Epithelial cell of prostate (primary cell): ENCODE results near the gene TMEM74B.
A peak's percentile ranks its signal among the peaks of the same experiment; 100 is the strongest.
"Not testable (repeated sequence)": the region's sequence is repeated elsewhere in the genome, so short reads cannot be mapped to it uniquely, and the experiment has no call there.

Source experiments
- DNase-seq: peaks from one replicate; pipeline ENCODE4 v3.0.0-alpha.2; 2011; ENCODE audit warnings: low read depth, low spot score
- H3K27ac ChIP-seq: fragments of 450-650 bp; 2 replicates; pipeline ENCODE4 v1.5.1; 2017; ENCODE audit warnings: mild to moderate bottlenecking

TMEM74B gene

DNA sequence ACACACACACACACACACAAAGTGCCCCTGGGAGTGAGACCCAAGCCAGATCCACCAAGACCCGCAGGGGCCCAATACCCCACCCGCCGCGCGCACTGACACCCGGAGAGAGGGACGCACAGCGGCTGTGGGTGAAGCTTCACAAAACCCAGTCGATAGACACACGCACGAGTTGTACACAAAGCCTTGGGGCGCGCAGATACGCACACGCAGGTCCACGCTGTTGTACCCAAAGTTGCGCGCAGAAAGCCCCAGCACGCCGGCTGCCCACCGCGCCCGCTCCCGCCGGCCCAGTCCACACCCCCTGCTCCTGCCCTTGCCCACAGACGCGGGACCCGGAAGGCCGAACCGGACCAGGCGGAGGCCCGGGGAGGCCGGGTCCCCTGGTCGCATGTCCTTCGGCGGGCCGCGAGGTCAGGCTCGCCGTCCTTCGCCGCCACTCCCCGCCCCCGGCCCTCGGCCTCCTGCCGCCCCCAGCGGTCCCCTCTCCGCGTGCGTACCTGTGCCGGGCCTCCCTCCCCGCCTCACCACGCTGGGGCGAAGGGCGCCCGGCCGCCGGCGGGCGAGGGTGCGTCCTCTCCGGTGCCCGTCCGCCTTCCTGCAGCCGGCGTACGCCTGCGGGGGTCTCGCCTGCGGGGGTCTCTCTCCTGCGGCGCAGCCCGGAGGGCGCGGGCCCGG lies at the start of gene TMEM74B:
Gene TMEM74B (minus strand): TSS at position 344 of the 678 bp plus-strand sequence. CDS start 1,180 bp downstream, outside the sequence.
- DNase-seq: no peak
- H3K27ac ChIP-seq: no peak within 1 kb of the TSS

DNA sequence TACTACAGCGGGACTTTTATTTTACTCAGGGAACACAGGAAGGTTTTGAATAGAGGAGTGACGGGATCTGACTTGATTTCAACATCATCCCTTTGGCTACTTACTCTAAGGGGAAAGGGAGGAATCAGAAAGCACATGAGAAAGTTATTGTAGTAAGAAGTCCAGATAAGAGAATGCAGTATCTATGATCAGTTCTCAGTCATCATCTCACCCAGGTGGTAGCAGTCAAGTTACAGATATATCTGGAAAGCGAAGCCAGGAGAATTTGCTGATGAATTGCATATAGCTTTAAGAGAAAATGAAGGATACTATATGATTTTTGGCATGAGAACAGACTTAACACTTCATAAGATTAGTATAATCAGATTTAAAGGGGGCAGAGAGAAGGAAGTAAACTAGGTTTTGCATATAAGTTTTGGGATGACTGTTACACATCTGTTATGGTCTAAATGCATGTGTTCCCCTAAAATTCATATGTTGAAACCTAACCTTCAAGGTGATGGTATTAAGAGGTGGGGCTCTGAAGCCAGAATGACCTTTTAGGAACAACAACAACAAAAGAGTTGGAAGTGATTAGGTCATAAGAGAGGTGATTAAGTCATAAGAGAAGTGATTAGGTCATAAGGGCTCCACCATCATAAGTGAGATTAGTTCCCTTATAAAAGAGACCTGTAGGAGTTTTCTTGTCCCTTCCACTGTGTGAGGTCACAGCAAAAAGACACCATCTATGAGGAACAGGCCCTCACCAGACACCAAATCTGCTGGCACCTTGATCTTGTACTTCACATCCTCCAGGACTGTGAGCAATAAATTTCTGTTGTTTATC lies 47.7 kb upstream of the TMEM74B start:
- H3K27ac ChIP-seq: no peak overlapping the region
- DNase-seq: no peak

DNA sequence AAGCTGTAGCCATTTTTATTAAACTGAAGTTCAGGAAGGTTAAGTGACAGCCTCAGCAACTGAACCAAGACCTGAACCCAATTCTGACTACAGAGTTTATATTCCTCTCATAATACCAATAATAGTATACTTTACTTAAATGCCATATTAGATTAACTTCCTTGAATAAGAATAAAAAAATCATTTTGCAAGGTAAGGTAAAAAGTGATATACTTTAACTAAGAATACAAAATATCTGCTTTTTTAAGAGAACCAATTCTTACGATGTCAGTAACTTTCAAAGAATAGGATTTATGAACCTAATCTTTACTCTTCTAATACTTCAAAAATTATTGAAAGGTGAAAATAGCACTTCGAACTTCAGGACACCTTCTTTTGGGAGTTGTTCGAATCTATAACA lies 44.8 kb upstream of the TMEM74B start:
- H3K27ac ChIP-seq: no peak overlapping the region
- DNase-seq: no peak

DNA sequence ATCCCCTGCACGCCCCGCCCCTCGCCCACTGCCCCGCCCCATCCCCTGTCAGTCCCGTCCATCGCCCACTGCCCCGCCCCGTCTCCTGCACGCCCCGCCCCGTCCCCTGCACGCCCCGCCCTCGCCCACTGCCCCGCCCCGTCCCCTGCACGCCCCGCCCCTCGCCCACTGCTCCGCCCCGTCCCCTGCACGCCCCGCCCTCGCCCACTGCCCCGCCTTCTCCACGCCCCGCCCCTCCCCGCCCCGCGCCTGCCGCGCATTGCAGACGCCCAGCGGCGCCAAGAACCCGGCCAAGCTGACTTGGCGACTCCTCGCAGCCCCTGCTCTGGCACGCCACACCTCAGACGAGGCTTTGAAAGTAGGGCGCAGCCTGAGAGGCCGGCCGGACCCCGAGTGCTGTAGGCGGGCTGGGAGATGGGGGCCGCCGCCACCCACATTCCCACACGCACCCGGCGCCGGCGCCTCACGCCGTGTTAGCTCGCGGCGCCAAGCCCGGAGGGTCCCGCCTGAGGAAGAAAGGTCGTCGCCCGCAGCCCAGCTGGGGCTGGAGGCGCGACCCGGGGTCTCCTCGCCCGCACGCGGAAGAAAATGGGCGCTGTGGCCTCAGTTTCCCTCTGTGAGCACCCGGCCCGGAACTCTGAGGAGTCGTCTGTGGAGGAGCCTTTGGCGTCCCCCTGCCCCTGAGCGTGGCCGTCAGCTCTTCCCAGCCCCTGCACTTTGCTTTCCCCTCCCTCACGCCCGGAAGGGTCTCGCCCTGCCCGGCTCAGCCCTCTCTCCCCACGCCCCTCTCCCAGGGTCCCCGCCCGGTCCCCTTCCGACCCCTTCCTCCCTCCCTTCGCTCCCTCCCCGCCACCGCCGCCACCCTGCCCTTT lies 41.2 kb upstream of the TMEM74B start, which contains the start of gene RAD21L1:
Gene RAD21L1 (plus strand): TSS at position 262 of the 872 bp plus-strand sequence. CDS start 2,410 bp downstream, outside the sequence.
- H3K27ac ChIP-seq: no peak within 1 kb of the TSS
- DNase-seq: peak; percentile 8

DNA sequence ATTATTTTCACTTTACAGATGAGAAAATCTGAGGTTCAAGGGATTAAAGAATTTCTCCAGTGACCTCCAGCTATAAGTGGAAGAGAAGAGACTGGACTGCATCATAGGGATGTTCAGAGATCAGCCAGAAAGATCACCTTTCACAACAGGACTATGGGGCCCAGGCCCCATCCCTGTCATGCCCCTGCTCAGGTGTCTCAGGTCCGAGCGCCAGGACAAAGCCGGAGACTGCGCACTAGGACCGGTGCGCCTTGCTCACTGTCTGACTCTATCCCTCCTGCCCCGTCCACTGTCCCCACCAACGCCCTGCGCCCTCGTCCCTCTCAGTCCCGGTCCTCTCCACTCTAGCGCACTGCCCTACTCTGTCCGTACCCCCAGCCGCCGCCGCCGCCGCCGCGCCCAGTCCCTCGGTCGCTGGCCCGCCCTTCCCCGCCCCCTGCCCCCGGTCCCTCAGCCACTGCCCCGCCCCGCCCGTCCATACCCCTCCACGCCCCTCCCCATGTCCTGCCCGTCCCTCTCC lies 40.5 kb upstream of the TMEM74B start:
- H3K27ac ChIP-seq: no peak overlapping the region
- DNase-seq: no peak

DNA sequence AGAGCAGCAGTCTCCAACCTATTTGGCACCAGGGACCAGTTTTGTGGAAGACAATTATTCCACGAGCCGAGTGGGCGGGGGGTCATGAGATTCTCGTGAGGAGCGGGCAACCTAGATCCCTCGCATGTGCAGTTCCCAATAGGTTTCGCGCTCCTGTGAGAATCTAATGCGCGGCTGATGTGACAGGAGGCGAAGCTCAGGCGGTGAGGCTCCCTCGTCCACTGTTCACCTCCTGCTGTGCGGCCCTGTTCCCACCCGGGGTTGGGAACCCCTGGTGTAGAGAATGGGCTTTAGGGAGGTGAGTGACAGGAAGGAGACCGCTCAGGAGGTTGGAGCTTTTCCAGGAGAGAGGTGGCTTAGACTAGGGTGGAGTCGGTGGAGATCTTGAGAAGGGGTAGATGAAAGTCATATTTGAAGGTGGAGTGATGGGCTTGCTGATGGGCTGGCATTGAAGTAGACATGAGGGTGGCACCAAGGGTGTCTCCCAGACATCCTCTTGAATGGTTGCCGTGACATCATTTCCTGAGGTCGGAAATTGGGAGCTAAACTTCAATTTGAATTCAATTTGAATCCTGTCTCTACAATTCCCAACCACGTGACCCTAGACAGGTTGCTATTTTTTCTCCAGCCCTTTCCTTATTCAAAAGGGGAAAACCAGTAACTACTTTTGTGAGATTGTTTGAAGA lies 39.6 kb upstream of the TMEM74B start:
- no peak for DNase-seq
- H3K27ac ChIP-seq: no peak overlapping the region

DNA sequence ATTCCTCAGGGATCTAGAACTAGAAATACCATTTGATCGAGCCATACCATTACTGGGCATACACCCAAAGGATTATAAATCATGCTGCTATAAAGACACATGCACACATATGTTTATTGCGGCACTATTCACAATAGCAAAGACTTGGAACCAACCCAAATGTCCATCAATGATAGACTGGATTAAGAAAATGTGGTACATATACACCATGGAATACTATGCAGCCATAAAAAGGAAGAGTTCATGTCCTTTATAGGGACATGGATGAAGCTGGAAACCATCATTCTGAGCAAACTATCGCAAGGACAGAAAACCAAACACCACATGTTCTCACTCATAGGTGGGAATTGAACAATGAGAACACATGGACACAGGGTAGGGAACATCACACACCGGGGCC lies 38.0 kb upstream of the TMEM74B start:
- not testable (repeated sequence) for DNase-seq, H3K27ac ChIP-seq

DNA sequence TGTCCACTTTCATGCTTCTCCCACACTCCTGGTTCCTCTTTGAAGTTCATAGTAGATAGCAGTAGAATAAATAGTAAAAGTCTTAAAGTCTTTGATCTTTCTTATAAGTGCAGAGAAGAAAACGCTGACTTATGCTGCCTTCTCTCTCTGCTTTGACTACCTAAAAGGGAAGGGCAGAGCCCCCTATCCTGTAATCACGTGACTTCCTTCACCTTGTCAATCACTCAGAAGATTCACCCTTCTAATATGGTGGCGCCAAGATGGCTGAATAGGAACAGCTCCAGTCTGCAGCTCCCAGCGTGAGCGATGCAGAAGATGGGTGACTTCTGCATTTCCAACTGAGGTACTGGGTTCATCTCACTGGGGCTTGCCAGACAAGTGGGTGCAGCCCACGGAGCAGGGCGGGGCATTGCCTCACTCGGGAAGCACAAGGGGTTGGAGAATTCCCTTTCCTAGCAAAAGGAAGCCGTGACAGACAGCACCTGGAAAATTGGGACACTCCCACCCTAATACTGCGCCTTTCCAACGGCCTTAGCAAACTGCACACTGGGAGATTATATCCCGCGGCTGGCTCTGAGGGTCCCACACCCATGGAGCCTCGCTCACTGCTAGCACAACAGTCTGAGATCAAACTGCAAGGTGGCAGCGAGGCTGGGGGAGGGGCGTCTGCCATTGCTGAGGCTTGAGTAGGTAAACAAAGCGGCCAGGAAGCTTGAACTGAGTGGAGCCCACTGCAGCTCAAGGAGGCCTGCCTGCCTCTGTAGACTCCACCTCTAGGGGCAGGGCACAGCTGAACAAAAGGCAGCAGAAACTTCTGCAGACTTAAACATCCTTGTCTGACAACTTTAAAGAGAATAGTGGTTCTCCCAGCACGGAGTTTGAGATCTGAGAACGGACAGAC lies 32.0 kb upstream of the TMEM74B start:
- not testable (repeated sequence) for H3K27ac ChIP-seq, DNase-seq

DNA sequence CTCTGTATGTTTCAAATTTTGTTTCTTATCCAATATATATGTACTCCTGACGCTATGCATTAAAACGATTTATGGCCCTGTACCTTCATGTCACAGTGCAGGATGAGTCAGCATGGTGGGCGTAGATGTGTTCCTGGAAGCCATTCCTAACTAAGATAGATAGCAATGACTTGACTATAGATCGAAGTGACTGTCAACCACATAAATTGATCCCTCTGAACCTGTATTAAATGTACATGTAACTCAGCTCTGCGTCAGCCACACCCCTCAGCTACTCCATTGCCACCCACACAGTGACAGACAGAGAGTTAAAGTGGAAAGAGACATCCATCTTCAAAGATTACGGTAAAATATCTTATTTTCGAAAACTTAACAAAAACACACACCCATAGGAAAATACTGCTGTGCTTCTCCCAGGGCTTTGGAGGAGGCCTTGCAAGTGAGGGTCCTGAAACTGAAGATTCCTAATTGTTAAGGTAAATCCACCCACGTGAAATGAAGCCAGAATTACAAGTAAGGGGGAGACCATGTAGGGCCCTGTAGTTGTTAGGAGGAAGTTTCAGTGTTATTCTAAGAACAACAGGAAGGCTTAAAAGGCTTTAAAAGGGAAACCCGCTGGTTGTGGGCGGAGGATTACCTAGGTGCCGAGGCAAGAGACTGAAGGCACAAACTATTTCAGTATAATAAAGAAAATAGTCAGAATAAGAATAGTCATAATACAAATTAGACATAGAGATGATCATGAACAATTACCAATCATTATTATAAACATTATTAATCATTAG lies 30.8 kb upstream of the TMEM74B start:
- H3K27ac ChIP-seq: no peak overlapping the region

DNA sequence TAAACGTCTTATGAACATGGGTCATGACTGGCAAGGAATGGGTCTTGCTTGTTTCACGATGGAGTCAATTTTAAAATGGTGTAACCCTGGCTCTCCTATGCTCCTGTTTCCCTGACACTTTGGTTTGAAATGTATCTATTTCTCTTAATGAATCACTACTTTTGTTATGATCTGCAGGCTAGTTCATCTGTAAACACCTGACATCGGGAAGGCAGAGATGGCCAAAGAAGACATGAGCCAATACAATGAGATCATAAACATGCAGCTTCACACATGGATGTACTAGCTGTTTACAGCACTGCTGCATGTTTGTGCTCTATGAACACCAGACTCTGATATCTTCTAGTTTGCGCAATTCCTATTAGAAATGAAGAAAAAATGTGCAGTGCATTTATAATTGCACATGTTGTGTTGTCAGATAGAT lies 30.1 kb upstream of the TMEM74B start:
- no peak overlapping the region for H3K27ac ChIP-seq
- no peak for DNase-seq

More for the DNA sequence above, 30.8 kb upstream of the TMEM74B start:
- DNase-seq: no peak

DNA sequence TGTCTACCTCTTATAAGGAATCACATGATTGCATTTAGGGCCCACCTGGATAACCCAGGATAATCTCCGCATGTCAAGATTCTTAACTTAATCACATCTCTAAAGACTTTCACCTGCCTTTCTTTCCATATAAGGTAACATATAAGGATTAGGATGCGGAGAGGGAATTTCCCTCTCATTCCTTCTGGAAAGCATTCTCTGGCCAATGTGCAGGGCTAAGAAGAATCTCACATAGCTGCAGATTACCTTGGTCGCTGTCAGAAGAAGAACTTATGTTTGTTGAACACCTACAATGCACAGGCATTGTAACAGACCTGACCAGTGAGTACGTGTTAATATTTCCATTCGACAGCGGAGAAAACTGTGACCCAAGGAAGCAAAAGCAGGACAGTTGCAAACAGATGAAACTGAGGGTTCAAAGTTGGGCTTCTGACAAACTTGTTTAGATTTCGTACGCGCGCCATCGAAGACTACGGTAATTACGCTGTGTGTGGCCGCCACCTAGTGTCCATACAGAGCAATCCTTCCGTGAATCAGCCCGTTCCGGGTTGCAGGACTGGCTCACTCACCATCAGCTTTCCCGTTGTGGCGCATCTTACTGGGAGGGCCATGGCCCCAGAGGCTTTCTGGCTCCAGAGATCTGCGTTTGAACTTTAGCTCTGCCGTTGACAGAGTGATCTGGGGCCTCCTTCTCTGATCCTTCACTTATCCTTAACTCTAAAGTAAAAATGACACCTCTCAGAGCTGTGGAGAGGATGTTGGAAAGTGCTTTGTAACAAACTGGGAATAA lies 28.0 kb upstream of the TMEM74B start:
- DNase-seq: peak; percentile 10
- H3K27ac ChIP-seq: no peak overlapping the region

DNA sequence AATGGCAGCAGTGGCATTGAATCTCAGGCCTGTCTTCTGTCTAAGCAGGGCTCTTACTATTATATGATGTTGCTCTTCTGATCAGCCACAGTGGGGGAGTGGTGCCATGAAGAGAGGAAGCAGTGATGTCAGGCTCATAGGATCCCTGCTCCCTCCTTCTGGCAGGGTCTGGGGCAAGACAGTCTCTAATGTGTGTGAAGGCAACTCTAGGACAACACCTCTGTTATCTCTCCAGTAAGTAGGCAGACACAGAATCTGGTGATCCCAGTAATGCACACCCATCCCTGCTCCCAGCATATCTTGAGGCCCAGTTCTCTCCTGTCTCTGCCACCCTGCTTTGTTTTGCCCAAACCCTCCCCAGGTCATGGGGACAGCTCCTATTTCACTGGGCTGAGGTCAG lies 27.2 kb upstream of the TMEM74B start:
- no peak overlapping the region for H3K27ac ChIP-seq
- DNase-seq: no peak

DNA sequence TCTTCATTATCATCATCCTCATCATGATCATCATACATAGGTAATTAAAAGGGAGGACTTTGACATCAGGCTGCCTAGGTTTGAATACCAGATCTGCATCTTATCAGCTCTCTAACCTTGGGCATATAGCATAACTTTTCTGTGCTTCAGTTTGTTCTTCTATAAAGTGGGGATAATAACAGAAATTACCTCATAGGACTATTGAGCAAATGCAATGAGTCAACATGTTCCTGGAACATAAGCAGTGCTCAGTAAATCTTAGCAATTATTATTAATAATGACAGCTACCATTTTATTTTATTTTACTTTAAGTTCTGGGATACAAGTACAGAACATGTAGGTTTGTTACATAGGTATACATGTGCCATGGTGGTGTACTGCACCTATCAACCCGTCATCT lies 25.7 kb upstream of the TMEM74B start:
- H3K27ac ChIP-seq: no peak overlapping the region
- DNase-seq: no peak

DNA sequence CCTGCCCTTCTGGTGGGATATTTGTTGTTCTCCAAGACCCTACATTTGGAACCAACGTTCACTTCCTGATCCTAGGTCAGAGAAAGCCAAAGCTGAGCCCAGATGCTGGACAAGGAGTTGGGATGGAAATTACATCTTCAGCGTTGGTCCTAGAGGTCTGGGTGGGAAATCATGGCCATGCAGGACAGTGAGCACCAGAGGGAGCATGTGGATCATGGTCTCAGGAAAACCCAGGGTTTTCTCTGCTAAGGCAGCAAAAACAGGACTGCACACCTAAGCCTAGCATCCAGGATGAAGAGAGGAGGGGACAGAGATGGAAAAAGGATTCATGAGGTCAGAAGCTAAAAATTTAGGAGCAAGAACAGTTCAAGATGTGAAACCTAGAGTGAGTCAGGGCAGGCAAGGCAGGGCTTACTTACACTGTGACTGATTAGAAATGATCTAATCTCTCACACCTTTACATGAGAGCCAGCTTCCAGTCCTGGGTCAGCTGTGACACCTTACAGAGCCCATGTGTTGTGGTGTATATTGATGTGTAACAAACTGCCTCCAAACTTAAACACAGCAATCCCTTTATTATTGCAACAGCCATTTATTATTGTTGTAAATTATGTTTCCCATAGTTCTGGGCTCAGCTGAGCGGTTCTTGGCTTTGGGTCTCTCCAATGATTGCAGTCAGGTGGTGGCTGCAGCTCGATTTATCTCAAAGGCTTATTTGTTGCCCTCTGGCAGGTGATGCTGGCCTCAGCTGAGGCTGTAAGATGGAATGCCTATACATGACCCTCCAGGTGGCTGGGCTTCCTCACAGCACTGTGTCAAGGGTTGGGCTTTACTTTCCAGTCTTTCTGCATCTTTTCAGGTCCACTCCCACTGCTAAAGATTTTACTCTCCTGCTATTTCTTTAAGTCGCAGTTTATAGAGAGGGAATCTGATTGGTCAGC lies 24.9 kb upstream of the TMEM74B start:
- no peak overlapping the region for H3K27ac ChIP-seq
- no peak for DNase-seq

DNA sequence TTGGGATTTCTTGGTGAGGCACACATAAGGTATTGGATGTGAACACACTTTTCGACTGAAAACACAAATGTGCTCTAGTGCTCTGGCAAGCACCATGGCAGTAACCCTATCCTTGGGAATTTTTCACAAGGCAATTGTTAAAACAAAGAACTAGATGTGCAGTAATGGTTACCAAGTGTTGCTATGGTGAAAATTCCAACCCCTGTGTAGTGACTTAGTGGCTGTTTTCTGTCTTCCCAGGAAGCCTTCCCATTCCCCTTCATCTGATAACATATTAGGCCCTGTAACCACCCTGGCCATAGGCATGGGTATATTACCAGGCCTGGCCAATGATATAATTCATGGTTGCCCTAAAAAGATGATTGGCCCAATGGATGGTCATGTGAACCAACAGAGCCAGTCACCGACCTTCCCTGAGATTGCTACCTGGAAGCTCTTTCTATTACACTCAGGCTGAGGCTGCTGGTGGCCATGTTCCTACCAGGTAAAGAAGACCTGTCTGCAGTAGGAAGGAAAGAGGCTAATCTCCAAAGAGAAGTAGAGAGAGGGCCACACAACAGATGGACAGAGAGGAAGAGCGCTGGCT lies 22.6 kb upstream of the TMEM74B start:
- no peak overlapping the region for H3K27ac ChIP-seq

More for the DNA sequence above, 22.6 kb upstream of the TMEM74B start:
- DNase-seq: no peak
